ENCODE data around the gene CDC45. TPM values are rescaled to one million over a fixed set of nuclear protein-coding genes. Genes with fewer than 3 reads are reported as not detected.

CDC45 gene
- total RNA-seq, 4 donors from 2014 or later: 0.95 to 1.4 (median 1.2) TPM; not detected in 1

GRCh38 chr22:19515654-19516377 is 36.1 kb downstream of the CDC45 start:
- TF ChIP-seq CTCF (IDR thresholded peaks at IDR 0.05): no peak
- DNase-seq (ENCODE audit: low spot score) (no peak), ATAC-seq (ENCODE audit: low FRiP score) (no peak)

- ATAC-seq (ENCODE audit: low FRiP score) (no peak), DNase-seq (ENCODE audit: low spot score) (no peak)
- no peak for TF ChIP-seq CTCF (IDR thresholded peaks at IDR 0.05)
Observed at GRCh38 chr22:19516378-19517170, 36.9 kb downstream of the CDC45 start.

GRCh38 chr22:19517171-19517500 is 37.4 kb downstream of the CDC45 start:
- ATAC-seq (ENCODE audit: low FRiP score) (no peak), DNase-seq (ENCODE audit: low spot score) (no peak)
- TF ChIP-seq CTCF (IDR thresholded peaks at IDR 0.05): no peak

GRCh38 chr22:19517919-19518611 is 38.3 kb downstream of the CDC45 start:
- ATAC-seq (ENCODE audit: low FRiP score) (no peak), DNase-seq (ENCODE audit: low spot score) (no peak)
- no peak for TF ChIP-seq CTCF (IDR thresholded peaks at IDR 0.05)

- ATAC-seq (ENCODE audit: low FRiP score): no peak
- no peak for DNase-seq (ENCODE audit: low spot score)
- TF ChIP-seq CTCF (IDR thresholded peaks at IDR 0.05): no peak
Observed at GRCh38 chr22:19518635-19519034, 38.9 kb downstream of the CDC45 start.

- DNase-seq (ENCODE audit: low spot score): no peak
- ATAC-seq (ENCODE audit: low FRiP score): no peak
- TF ChIP-seq CTCF (IDR thresholded peaks at IDR 0.05): no peak
Observed at GRCh38 chr22:19519041-19519926, 39.6 kb downstream of the CDC45 start.

Measured in omental fat pad (tissue), 4 donors.